ENCODE data around the gene EZH2.

DNA sequence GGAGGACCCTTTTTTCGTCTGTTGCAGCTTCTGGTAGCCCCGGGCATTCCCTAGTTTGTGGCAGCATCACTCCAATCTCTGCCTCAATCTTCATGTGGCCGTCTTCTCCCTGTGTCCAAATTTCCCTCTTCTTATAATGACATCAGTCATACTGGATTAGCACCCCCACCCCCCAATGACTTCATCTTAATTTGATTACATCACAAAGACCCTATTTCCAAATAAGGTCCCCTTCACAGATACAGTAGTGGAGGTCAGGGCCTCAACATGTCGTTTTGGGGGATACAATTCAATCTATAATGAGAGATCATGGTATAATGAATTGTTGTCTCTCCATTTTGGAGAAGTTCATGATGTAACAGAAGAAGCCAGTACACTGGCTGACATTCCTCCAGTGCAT is 28.1 kb upstream of the EZH2 start:
- TF ChIP-seq ESRRA (IDR thresholded peaks at IDR 0.05; ENCODE audit: borderline replicate concordance, low read length): no peak
- TF ChIP-seq, protein P1, sequence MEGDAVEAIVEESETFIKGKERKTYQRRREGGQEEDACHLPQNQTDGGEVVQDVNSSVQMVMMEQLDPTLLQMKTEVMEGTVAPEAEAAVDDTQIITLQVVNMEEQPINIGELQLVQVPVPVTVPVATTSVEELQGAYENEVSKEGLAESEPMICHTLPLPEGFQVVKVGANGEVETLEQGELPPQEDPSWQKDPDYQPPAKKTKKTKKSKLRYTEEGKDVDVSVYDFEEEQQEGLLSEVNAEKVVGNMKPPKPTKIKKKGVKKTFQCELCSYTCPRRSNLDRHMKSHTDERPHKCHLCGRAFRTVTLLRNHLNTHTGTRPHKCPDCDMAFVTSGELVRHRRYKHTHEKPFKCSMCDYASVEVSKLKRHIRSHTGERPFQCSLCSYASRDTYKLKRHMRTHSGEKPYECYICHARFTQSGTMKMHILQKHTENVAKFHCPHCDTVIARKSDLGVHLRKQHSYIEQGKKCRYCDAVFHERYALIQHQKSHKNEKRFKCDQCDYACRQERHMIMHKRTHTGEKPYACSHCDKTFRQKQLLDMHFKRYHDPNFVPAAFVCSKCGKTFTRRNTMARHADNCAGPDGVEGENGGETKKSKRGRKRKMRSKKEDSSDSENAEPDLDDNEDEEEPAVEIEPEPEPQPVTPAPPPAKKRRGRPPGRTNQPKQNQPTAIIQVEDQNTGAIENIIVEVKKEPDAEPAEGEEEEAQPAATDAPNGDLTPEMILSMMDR (IDR thresholded peaks at IDR 0.05): no peak
- TF ChIP-seq SMC3 (IDR thresholded peaks at IDR 0.05): no peak
- no peak for TF ChIP-seq NFE2L2 (conservative IDR thresholded peaks at IDR 0.05; ENCODE audit: low read length)
- no peak for TF ChIP-seq POLR2A (IDR thresholded peaks at IDR 0.05; ENCODE audit: low read length)
- TF ChIP-seq, protein P2, sequence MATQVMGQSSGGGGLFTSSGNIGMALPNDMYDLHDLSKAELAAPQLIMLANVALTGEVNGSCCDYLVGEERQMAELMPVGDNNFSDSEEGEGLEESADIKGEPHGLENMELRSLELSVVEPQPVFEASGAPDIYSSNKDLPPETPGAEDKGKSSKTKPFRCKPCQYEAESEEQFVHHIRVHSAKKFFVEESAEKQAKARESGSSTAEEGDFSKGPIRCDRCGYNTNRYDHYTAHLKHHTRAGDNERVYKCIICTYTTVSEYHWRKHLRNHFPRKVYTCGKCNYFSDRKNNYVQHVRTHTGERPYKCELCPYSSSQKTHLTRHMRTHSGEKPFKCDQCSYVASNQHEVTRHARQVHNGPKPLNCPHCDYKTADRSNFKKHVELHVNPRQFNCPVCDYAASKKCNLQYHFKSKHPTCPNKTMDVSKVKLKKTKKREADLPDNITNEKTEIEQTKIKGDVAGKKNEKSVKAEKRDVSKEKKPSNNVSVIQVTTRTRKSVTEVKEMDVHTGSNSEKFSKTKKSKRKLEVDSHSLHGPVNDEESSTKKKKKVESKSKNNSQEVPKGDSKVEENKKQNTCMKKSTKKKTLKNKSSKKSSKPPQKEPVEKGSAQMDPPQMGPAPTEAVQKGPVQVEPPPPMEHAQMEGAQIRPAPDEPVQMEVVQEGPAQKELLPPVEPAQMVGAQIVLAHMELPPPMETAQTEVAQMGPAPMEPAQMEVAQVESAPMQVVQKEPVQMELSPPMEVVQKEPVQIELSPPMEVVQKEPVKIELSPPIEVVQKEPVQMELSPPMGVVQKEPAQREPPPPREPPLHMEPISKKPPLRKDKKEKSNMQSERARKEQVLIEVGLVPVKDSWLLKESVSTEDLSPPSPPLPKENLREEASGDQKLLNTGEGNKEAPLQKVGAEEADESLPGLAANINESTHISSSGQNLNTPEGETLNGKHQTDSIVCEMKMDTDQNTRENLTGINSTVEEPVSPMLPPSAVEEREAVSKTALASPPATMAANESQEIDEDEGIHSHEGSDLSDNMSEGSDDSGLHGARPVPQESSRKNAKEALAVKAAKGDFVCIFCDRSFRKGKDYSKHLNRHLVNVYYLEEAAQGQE (IDR thresholded peaks at IDR 0.05): no peak
- TF ChIP-seq, protein P3, sequence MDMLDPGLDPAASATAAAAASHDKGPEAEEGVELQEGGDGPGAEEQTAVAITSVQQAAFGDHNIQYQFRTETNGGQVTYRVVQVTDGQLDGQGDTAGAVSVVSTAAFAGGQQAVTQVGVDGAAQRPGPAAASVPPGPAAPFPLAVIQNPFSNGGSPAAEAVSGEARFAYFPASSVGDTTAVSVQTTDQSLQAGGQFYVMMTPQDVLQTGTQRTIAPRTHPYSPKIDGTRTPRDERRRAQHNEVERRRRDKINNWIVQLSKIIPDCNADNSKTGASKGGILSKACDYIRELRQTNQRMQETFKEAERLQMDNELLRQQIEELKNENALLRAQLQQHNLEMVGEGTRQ (IDR thresholded peaks at IDR 0.05): no peak
- TF ChIP-seq KDM5A (IDR thresholded peaks at IDR 0.05): no peak
- no peak for TF ChIP-seq CHD2 (IDR thresholded peaks at IDR 0.05; ENCODE audit: low read length, partially characterized antibody)
- TF ChIP-seq MYC (IDR thresholded peaks at IDR 0.05; ENCODE audit: borderline replicate concordance, low read length): no peak
